Neural progenitor cell (in vitro differentiated cells): Measurements from ENCODE around the gene ZDHHC22. TPM values are rescaled to one million over a fixed set of nuclear protein-coding genes. Genes with fewer than 3 reads are reported as not detected.

ENCODE experiments used
- DNase-seq: peaks from one replicate; pipeline ENCODE4 v3.0.0-alpha.2; 2016; ENCODE audit warnings: low spot score
- H2AFZ ChIP-seq: fragments of 200-600 bp; sonication (generic); replicated peaks from 2 replicates; pipeline ENCODE4 v1.6.1; 2016; ENCODE audit warnings: antibody characterized with exemption
- H3F3A ChIP-seq: fragments of 200-600 bp; sonication (generic); 2 replicates; pipeline ENCODE4 v1.6.1; 2016; ENCODE audit warnings: antibody characterized with exemption, low read depth
- H3K27ac ChIP-seq: fragments of 200-600 bp; sonication (generic); 2 replicates; pipeline ENCODE4 v1.5.1; 2016; ENCODE audit warnings: mild to moderate bottlenecking
- H3K27me3 ChIP-seq: fragments of 200-600 bp; sonication (generic); 2 replicates; pipeline ENCODE4 v1.6.1; 2016; ENCODE audit warnings: mild to moderate bottlenecking, moderate library complexity
- H3K36me3 ChIP-seq: fragments of 200-600 bp; sonication (generic); 2 replicates; pipeline ENCODE4 v1.5.1; 2016
- H3K4me1 ChIP-seq: fragments of 200-600 bp; sonication (generic); 2 replicates; pipeline ENCODE4 v1.6.1; 2016; ENCODE audit warnings: mixed run types
- H3K4me2 ChIP-seq: fragments of 200-600 bp; sonication (generic); 2 replicates; pipeline ENCODE4 v1.6.1; 2016
- H3K4me3 ChIP-seq: fragments of 200-600 bp; sonication (generic); 2 replicates; pipeline ENCODE4 v1.5.1; 2016
- H3K79me2 ChIP-seq: fragments of 200-600 bp; sonication (generic); 2 replicates; pipeline ENCODE4 v1.6.1; 2016; ENCODE audit warnings: low read depth
- H3K9ac ChIP-seq: fragments of 200-600 bp; sonication (generic); 2 replicates; pipeline ENCODE4 v1.6.1; 2016
- H3K9me3 ChIP-seq: fragments of 200-600 bp; sonication (generic); 2 replicates; pipeline ENCODE4 v1.5.1; 2016; ENCODE audit warnings: low read depth
- H4K20me1 ChIP-seq: fragments of 200-600 bp; sonication (generic); 2 replicates; pipeline ENCODE4 v1.6.1; 2016; ENCODE audit warnings: low read depth
- H3K27ac Mint-ChIP-seq: 3 replicates; pipeline ENCODE4 v1.8.0; 2021; ENCODE audit warnings: mixed read lengths
- H3K27me3 Mint-ChIP-seq: 2 replicates; pipeline ENCODE4 v1.8.0; 2022; ENCODE audit warnings: low read depth, mild to moderate bottlenecking, inconsistent platforms, moderate library complexity, mixed read lengths; ENCODE audit not compliant: insufficient read depth
- H3K36me3 Mint-ChIP-seq: 3 replicates; pipeline ENCODE4 v1.8.0; 2021; ENCODE audit warnings: mixed read lengths
- H3K4me1 Mint-ChIP-seq: 3 replicates; pipeline ENCODE4 v1.8.0; 2021; ENCODE audit warnings: mixed read lengths
- H3K4me3 Mint-ChIP-seq: 3 replicates; pipeline ENCODE4 v1.8.0; 2021; ENCODE audit warnings: mild to moderate bottlenecking, moderate library complexity, mixed read lengths
- H3K9me3 Mint-ChIP-seq: 3 replicates; pipeline ENCODE4 v1.8.0; 2020; ENCODE audit warnings: mixed read lengths
- EZH2 ChIP-seq: fragments of 200-600 bp; sonication (generic); IDR thresholded peaks from 2 replicates; pipeline ENCODE4 v1.6.1; 2017; ENCODE audit warnings: antibody characterized with exemption, mild to moderate bottlenecking, moderate library complexity
- EZH2phosphoT487 ChIP-seq: fragments of 200-600 bp; sonication (generic); IDR thresholded peaks from 2 replicates; pipeline ENCODE4 v1.6.1; 2017; ENCODE audit warnings: antibody characterized with exemption
- total RNA-seq: library from RNA; depleted of rRNA; stranded (reverse); fragments of >200 nt; gene quantifications from 2 replicates; pipeline ENCODE4 v1.2.3, GENCODE V29; 2015; ENCODE audit warnings: low replicate concordance
- TF ChIP-seq, protein P1 (sequence below): fragments of 200-600 bp; sonication (generic); IDR thresholded peaks from 2 replicates; pipeline ENCODE4 v1.5.1; 2017; ENCODE audit warnings: antibody characterized with exemption, mild to moderate bottlenecking

ZDHHC22 gene
- total RNA-seq, 1 donor from 2014 or later: 0.07 TPM

- Histone ChIP-seq H4K20me1 (peaks cover 20% of the 10 kb centered on the region), H3K4me2 (no peak overlapping the region), H2AFZ (no peak overlapping the region), H3K27ac (no peak overlapping the region), H3K79me2 (no peaks in the 10 kb centered on the region), H3K4me3 (no peak overlapping the region), H3K4me1 (no peaks in the 10 kb centered on the region), H3K36me3 (no peaks in the 10 kb centered on the region), H3K27me3 (peaks cover 32% of the 10 kb centered on the region), H3F3A (no peaks in the 10 kb centered on the region), H3K9me3 (no peaks in the 10 kb centered on the region), H3K9ac (no peak overlapping the region)
- H3K9me3 Mint-ChIP-seq: no peaks in the 10 kb centered on the region
- H3K27me3 Mint-ChIP-seq: peaks cover 14% of the 10 kb centered on the region
- TF ChIP-seq, protein P1, sequence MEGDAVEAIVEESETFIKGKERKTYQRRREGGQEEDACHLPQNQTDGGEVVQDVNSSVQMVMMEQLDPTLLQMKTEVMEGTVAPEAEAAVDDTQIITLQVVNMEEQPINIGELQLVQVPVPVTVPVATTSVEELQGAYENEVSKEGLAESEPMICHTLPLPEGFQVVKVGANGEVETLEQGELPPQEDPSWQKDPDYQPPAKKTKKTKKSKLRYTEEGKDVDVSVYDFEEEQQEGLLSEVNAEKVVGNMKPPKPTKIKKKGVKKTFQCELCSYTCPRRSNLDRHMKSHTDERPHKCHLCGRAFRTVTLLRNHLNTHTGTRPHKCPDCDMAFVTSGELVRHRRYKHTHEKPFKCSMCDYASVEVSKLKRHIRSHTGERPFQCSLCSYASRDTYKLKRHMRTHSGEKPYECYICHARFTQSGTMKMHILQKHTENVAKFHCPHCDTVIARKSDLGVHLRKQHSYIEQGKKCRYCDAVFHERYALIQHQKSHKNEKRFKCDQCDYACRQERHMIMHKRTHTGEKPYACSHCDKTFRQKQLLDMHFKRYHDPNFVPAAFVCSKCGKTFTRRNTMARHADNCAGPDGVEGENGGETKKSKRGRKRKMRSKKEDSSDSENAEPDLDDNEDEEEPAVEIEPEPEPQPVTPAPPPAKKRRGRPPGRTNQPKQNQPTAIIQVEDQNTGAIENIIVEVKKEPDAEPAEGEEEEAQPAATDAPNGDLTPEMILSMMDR: peak; percentile 7
- no peak for TF ChIP-seq EZH2phosphoT487
- H3K4me3 Mint-ChIP-seq: no peak overlapping the region
- no peaks in the 10 kb centered on the region for H3K36me3 Mint-ChIP-seq
- no peak overlapping the region for H3K27ac Mint-ChIP-seq
- no peaks in the 10 kb centered on the region for H3K4me1 Mint-ChIP-seq
- DNase-seq: no peak
These were observed 9.6 kb downstream of the ZDHHC22 start for GRCh38 chr14:77131871-77132486.

DNA sequence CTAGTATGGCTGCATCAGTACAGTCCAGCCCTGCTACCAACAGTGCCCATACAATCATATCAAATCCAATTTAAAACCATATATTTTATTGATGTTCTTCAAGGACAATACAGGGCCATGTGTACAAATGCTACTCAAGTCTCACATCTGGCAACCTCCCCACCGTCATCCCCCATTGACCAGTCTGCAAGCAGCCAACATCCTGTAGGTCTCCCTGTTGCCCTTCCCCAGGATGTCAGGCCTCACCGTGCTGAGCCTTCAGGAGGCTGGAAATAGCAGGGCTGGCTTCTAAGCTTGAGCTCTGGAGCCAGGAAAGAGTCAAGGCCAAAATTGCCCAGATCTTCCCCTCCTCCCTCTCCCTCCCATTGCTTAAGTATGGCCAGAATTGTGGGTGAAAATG lies 10.4 kb downstream of the ZDHHC22 start:
- no peak for DNase-seq
- H3K4me3 Mint-ChIP-seq: no peak overlapping the region

GRCh38 chr14:77130386-77130785 lies 11.2 kb downstream of the ZDHHC22 start:
- no peaks in the 10 kb centered on the region for H3K36me3 Mint-ChIP-seq
- no peak overlapping the region for H3K9ac ChIP-seq
- no peaks in the 10 kb centered on the region for H3K36me3 ChIP-seq
- peaks cover 1% of the 10 kb centered on the region for H3F3A ChIP-seq
- no peaks in the 10 kb centered on the region for H3K79me2 ChIP-seq
- no peaks in the 10 kb centered on the region for H3K9me3 ChIP-seq
- no peak for DNase-seq
- H3K9me3 Mint-ChIP-seq: no peaks in the 10 kb centered on the region
- no peak overlapping the region for H3K4me3 ChIP-seq
- H3K4me1 Mint-ChIP-seq: peaks cover 3% of the 10 kb centered on the region
- peaks cover 14% of the 10 kb centered on the region for H3K27me3 Mint-ChIP-seq
- TF ChIP-seq EZH2 (no peak), EZH2phosphoT487 (no peak)
- TF ChIP-seq, protein P1: no peak
- no peak overlapping the region for H3K27ac ChIP-seq
- H3K4me3 Mint-ChIP-seq: no peak overlapping the region
- H3K27me3 ChIP-seq: peaks cover 38% of the 10 kb centered on the region
- no peak overlapping the region for H3K4me2 ChIP-seq
- H4K20me1 ChIP-seq: peaks cover 20% of the 10 kb centered on the region
- H3K27ac Mint-ChIP-seq: no peak overlapping the region
- H3K4me1 ChIP-seq: no peaks in the 10 kb centered on the region
- H2AFZ ChIP-seq: no peak overlapping the region

More for the DNA sequence above, 10.4 kb downstream of the ZDHHC22 start:
- Histone ChIP-seq H3F3A (no peaks in the 10 kb centered on the region), H3K4me2 (no peak overlapping the region), H3K9me3 (no peaks in the 10 kb centered on the region), H3K9ac (no peak overlapping the region), H3K27me3 (peaks cover 37% of the 10 kb centered on the region), H3K79me2 (no peaks in the 10 kb centered on the region), H2AFZ (no peak overlapping the region), H3K27ac (no peak overlapping the region), H4K20me1 (peaks cover 20% of the 10 kb centered on the region), H3K4me3 (no peak overlapping the region), H3K36me3 (no peaks in the 10 kb centered on the region), H3K4me1 (no peaks in the 10 kb centered on the region)
- no peaks in the 10 kb centered on the region for H3K4me1 Mint-ChIP-seq
- peaks cover 14% of the 10 kb centered on the region for H3K27me3 Mint-ChIP-seq
- H3K27ac Mint-ChIP-seq: no peak overlapping the region
- no peaks in the 10 kb centered on the region for H3K9me3 Mint-ChIP-seq
- no peak for TF ChIP-seq EZH2
- TF ChIP-seq, protein P1: no peak
- TF ChIP-seq EZH2phosphoT487: no peak
- H3K36me3 Mint-ChIP-seq: no peaks in the 10 kb centered on the region
